Natural killer cell (primary cell): ENCODE results near the gene TMEM147. TPM values are rescaled to one million over a fixed set of nuclear protein-coding genes. Genes with fewer than 3 reads are reported as not detected.

ENCODE experiments used
- ATAC-seq, 3 donors: fragments of 150-1000 bp in 2 of 3; fragments of 200-7000 bp in 1 of 3; cut with Tn5 transposase; 1 replicate in 1 of 3; 2 replicates in 2 of 3; pipeline ENCODE4 v1.10.0; 2021; ENCODE audit warnings: mild to moderate bottlenecking in 2 of 3, moderate library complexity in 2 of 3
- DNase-seq, 2 donors: peaks; one replicate each; pipeline versions ENCODE4 v3.0.0 to v3.0.0-alpha.2; 2013 to 2021; ENCODE audit warnings: mixed read lengths in 1 of 2
- H3K27ac ChIP-seq: one replicate; pipeline ENCODE4 v1.5.1; 2013; ENCODE audit warnings: mild to moderate bottlenecking, low read length
- H3K27me3 ChIP-seq: one replicate; pipeline ENCODE4 v1.6.1; 2013; ENCODE audit warnings: low read length; ENCODE audit not compliant: control insufficient read depth, insufficient read depth
- H3K36me3 ChIP-seq: one replicate; pipeline ENCODE4 v1.6.1; 2013; ENCODE audit warnings: low read length; ENCODE audit not compliant: control insufficient read depth, insufficient read depth
- H3K4me1 ChIP-seq: one replicate; pipeline ENCODE4 v1.6.1; 2013; ENCODE audit warnings: low read length; ENCODE audit not compliant: control insufficient read depth, insufficient read depth
- H3K4me3 ChIP-seq: one replicate; pipeline ENCODE4 v1.5.1; 2013; ENCODE audit warnings: low read length
- H3K9me3 ChIP-seq: one replicate; pipeline ENCODE4 v1.6.1; 2013; ENCODE audit warnings: low read length; ENCODE audit not compliant: control insufficient read depth, insufficient read depth
- H3K27ac Mint-ChIP-seq, 2 donors: one replicate each; pipeline ENCODE4 v1.8.0; 2022; ENCODE audit warnings: mild to moderate bottlenecking in 2 of 2, mixed read lengths in 2 of 2, moderate library complexity in 1 of 2
- H3K27me3 Mint-ChIP-seq, 2 donors: one replicate each; pipeline ENCODE4 v1.8.0; 2022; ENCODE audit warnings: low read depth in 2 of 2, mixed read lengths in 2 of 2
- H3K36me3 Mint-ChIP-seq: one replicate; pipeline ENCODE4 v1.8.0; 2022; ENCODE audit warnings: mixed read lengths
- H3K4me1 Mint-ChIP-seq, 2 donors: one replicate each; pipeline ENCODE4 v1.8.0; 2022; ENCODE audit warnings: mixed read lengths in 2 of 2
- H3K4me3 Mint-ChIP-seq: one replicate; pipeline ENCODE4 v1.8.0; 2022; ENCODE audit warnings: mild to moderate bottlenecking, moderate library complexity, mixed read lengths
- H3K9me3 Mint-ChIP-seq, 2 donors: one replicate each; pipeline ENCODE4 v1.8.0; 2022; ENCODE audit warnings: mixed read lengths in 2 of 2
- CTCF ChIP-seq: fragments of 200-600 bp; IDR thresholded peaks from one replicate; pipeline ENCODE4 v1.8.0; 2022; ENCODE audit warnings: antibody characterized with exemption
- WGBS: methylation state at CpG from one replicate; pipeline ENCODE4 v1.1.7; 2013; ENCODE audit warnings: missing lambda C conversion rate; ENCODE audit not compliant: insufficient coverage; 5-methylcytosine and 5-hydroxymethylcytosine counted together
- intact Hi-C: fragments of 100-400 bp; cut with micrococcal nuclease; formaldehyde crosslinking; loops from one replicate; pipeline ENCODE4 v1.14.2; 2022
- total RNA-seq, 4 donors: library from RNA; stranded (reverse); fragments of 120-200 nt in 1 of 4; gene quantifications; one replicate each; pipeline versions ENCODE4 v1.2.3 to v1.2.4, GENCODE V29; 2013 to 2022

The TMEM147 gene
- total RNA-seq, 3 donors from 2014 or later (not counting 1 experiment from before 2014, with no cell fraction given), result 30.6 to 37.9 (median 31.2) TPM

DNA sequence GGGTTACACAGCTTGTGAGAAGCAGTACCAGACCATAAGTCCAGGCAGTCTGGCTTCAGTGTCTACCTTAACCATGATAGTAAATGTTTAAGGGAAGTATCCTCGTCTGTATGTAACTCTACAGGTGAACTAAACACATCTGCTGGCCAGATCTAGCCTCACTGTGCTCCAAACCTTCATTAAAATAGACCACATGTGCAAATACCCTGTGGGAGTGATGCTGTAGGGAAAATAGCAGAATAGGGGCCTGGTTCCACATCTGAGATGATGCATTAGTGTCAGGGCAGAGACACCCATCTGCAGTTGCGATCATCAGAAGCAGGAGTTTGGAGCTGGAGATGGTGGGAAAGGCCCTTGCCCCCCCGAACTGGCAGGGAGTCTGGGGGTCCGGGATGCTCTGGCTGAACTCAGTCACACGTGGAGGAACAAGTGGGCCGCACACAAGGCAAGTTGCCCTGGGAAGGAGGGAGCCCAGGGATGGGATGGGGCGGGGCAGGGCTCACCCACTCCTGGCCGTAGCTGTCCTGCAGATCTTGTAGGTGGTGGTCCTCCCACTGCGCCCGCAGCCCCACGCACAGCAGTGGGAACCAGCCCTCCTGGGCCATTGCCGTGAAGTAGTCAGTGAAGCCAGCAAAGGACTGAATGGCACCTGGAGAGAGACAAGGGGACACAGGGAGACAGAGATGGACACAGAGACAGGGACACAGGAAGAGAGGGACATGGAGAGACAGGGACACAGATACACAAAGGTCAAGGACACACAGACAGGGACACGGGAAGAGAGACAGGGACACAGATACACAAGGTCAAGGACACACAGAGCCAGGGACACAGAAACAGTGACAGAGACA is 7.3 kb downstream of the TMEM147 start:
- no peak overlapping the region for H3K27ac ChIP-seq
- ATAC-seq (no peak), DNase-seq (no peak)
- H3K4me1 ChIP-seq, result peaks cover 8% of the 10 kb centered on the region
- no peaks in the 10 kb centered on the region for H3K36me3 Mint-ChIP-seq
- H3K9me3 Mint-ChIP-seq, result no peaks in the 10 kb centered on the region
- no peak for TF ChIP-seq CTCF
- H3K27me3 Mint-ChIP-seq, result peaks cover 0 to 22% of the 10 kb centered on the region in 2 donors
- H3K4me3 ChIP-seq, result no peak overlapping the region
- no peaks in the 10 kb centered on the region for H3K36me3 ChIP-seq
- H3K27me3 ChIP-seq, result peaks cover 3% of the 10 kb centered on the region
- no peak overlapping the region for H3K27ac Mint-ChIP-seq
- 82% methylated on average over 13 of the region's 13 CpGs for WGBS
- no peak overlapping the region for H3K4me3 Mint-ChIP-seq
- H3K9me3 ChIP-seq, result no peaks in the 10 kb centered on the region
- H3K4me1 Mint-ChIP-seq, result peaks cover 16 to 28% of the 10 kb centered on the region in 2 donors
- intact Hi-C loops, result no loop called here

- Histone ChIP-seq H3K36me3 (no peaks in the 10 kb centered on the region), H3K4me1 (peaks cover 15% of the 10 kb centered on the region), H3K27me3 (peaks cover 8% of the 10 kb centered on the region), H3K27ac (no peak overlapping the region), H3K9me3 (no peaks in the 10 kb centered on the region), H3K4me3 (no peak overlapping the region)
- peaks cover 0 to 25% of the 10 kb centered on the region in 2 donors for H3K27me3 Mint-ChIP-seq
- no peak overlapping the region for H3K4me3 Mint-ChIP-seq
- DNase-seq, result no peak
- intact Hi-C loops, result no loop called here
- H3K36me3 Mint-ChIP-seq, result no peaks in the 10 kb centered on the region
- 73% methylated on average over 14 of the region's 14 CpGs for WGBS
- ATAC-seq, result no peak
- peaks cover 14 to 32% of the 10 kb centered on the region in 2 donors for H3K4me1 Mint-ChIP-seq
- no peaks in the 10 kb centered on the region for H3K9me3 Mint-ChIP-seq
- H3K27ac Mint-ChIP-seq, result no peak overlapping the region
- no peak for TF ChIP-seq CTCF
These were observed 8.1 kb downstream of the TMEM147 start for GRCh38 chr19:35553385-35554000.

GRCh38 chr19:35554076-35554475 is 8.7 kb downstream of the TMEM147 start:
- Mint-ChIP-seq H3K27me3 (peaks cover 0 to 29% of the 10 kb centered on the region in 2 donors), H3K4me3 (no peak overlapping the region), H3K9me3 (no peaks in the 10 kb centered on the region), H3K36me3 (no peaks in the 10 kb centered on the region), H3K27ac (no peak overlapping the region), H3K4me1 (peaks cover 8 to 30% of the 10 kb centered on the region in 2 donors)
- DNase-seq (no peak), ATAC-seq (no peak)
- 53% methylated on average over 5 of the region's 5 CpGs for WGBS
- Histone ChIP-seq H3K4me1 (peaks cover 20% of the 10 kb centered on the region), H3K36me3 (no peaks in the 10 kb centered on the region), H3K4me3 (no peak overlapping the region), H3K27ac (no peak overlapping the region), H3K9me3 (no peaks in the 10 kb centered on the region), H3K27me3 (peaks cover 13% of the 10 kb centered on the region)
- no peak for TF ChIP-seq CTCF
- intact Hi-C loops, result no loop called here
